Spleen (tissue), 11 donors: ENCODE measurements around the gene KLHDC4. TPM values are rescaled to one million over a fixed set of nuclear protein-coding genes. Genes with fewer than 3 reads are reported as not detected.

Experiments used
- DNase-seq: peaks from one replicate; pipeline ENCODE4 v3.0.0-alpha.2; 2020
- H3K27ac ChIP-seq, 8 donors: fragments of 200-600 bp; sonication (generic) in 7 of 8; 1 replicate in 4 of 8; 2 replicates in 4 of 8; pipeline versions ENCODE4 v1.5.0 to v1.8.0; 2016 to 2021; ENCODE audit warnings: inconsistent platforms in 4 of 8, mild to moderate bottlenecking in 4 of 8, moderate library complexity in 1 of 8
- H3K27me3 ChIP-seq, 7 donors: fragments of 200-600 bp; sonication (generic) in 6 of 7; replicated peaks in 1 of 7; 1 replicate in 4 of 7; 2 replicates in 3 of 7; pipeline versions ENCODE4 v1.5.0 to v1.8.0; 2016 to 2021; ENCODE audit warnings: inconsistent platforms in 3 of 7, mild to moderate bottlenecking in 1 of 7
- H3K36me3 ChIP-seq, 6 donors: fragments of 200-600 bp; sonication (generic) in 5 of 6; 1 replicate in 4 of 6; 2 replicates in 2 of 6; pipeline versions ENCODE4 v1.5.0 to v1.8.0; 2016 to 2021; ENCODE audit warnings: inconsistent platforms in 2 of 6
- H3K4me1 ChIP-seq, 6 donors: fragments of 200-600 bp; sonication (generic) in 5 of 6; 1 replicate in 3 of 6; 2 replicates in 3 of 6; pipeline versions ENCODE4 v1.5.0 to v1.8.0; 2016 to 2021; ENCODE audit warnings: inconsistent platforms in 3 of 6
- H3K4me3 ChIP-seq, 8 donors: fragments of 200-600 bp; sonication (generic) in 7 of 8; 1 replicate in 4 of 8; 2 replicates in 4 of 8; pipeline versions ENCODE4 v1.5.0 to v1.8.0; 2016 to 2021; ENCODE audit warnings: inconsistent platforms in 4 of 8, mild to moderate bottlenecking in 4 of 8, moderate library complexity in 2 of 8
- H3K9me3 ChIP-seq, 8 donors: fragments of 200-600 bp; sonication (generic) in 7 of 8; 1 replicate in 4 of 8; 2 replicates in 4 of 8; pipeline versions ENCODE4 v1.5.0 to v1.8.0; 2016 to 2021; ENCODE audit warnings: inconsistent platforms in 4 of 8
- CTCF ChIP-seq, 11 experiments: fragments of 200-600 bp in 7 of 11; fragments of 450-650 bp in 4 of 11; sonication (generic) in 4 of 11; IDR thresholded peaks in 8 of 11; conservative IDR thresholded peaks in 3 of 11; 1 replicate in 7 of 11; 2 replicates in 4 of 11; pipeline versions ENCODE4 v1.4.0 to v1.8.0; 2016 to 2021; ENCODE audit warnings: antibody characterized with exemption in 11 of 11, inconsistent platforms in 4 of 11, mild to moderate bottlenecking in 1 of 11
- POLR2A ChIP-seq, 3 donors: fragments of 450-650 bp; IDR thresholded peaks; one replicate each; pipeline ENCODE4 v1.5.1; 2017; ENCODE audit warnings: antibody characterized with exemption in 3 of 3, mild to moderate bottlenecking in 1 of 3
- POLR2AphosphoS5 ChIP-seq, 3 donors: sonication (generic); formaldehyde crosslinking; IDR thresholded peaks; one replicate each; pipeline ENCODE4 v1.5.1; 2017; ENCODE audit warnings: antibody characterized with exemption in 3 of 3
- WGBS, 5 donors: extraction: QIAGEN DNeasy Blood & Tissue Kit in 3 of 5; methylation state at CpG; one replicate each; pipeline versions ENCODE4 v1.1.5 to v1.1.7; 2013 to 2018; 5-methylcytosine and 5-hydroxymethylcytosine counted together
- intact Hi-C: fragments of 100-400 bp; cut with DNase I; formaldehyde crosslinking; loops from one replicate; pipeline ENCODE4 v1.15.0; 2023; ENCODE audit warnings: low total_unique reads
- polyA plus RNA-seq, 3 donors: library from polyadenylated mRNA; stranded (reverse); fragments of 200-250 nt; gene quantifications; one replicate each; pipeline ENCODE4 v1.2.1, GENCODE V29; 2013
- total RNA-seq, 7 donors: library from RNA; depleted of rRNA in 3 of 7; stranded (reverse); fragments of >200 nt in 3 of 7; fragmentation: NEBNext Ultra II Directional in 4 of 7; extraction: Animal tissue kit (Norgen Biotek cat#: 25700) in 4 of 7; gene quantifications; one replicate each; pipeline versions ENCODE4 v1.1.0 to v1.2.1, GENCODE V29; 2016 to 2021
- donor health status: healthy with polysubstance abuse.
- donor health status: DM: no; HTN: no; CAD: no; lungs with moderate emphysema.
- donor health status: DM: no; HTN: no; CAD: no.
- donor health status: Bipolar disorder and iron deficiency.
- donor health status: healthy.
- donor health status: DM: no; HTN: no; CAD: no.
- donor health status: DM: yes; HTN: yes; CAD: no.

KLHDC4 gene
- total and polyA plus RNA-seq, 10 donors, result 30.2 to 91.7 (median 56.7) TPM

GRCh38 chr16:87667946-87668345 lies 97.8 kb downstream of the KLHDC4 start:
- no peak overlapping the region for H3K4me3 ChIP-seq
- TF ChIP-seq POLR2A (IDR thresholded peaks at IDR 0.05) (no peak), POLR2AphosphoS5 (IDR thresholded peaks at IDR 0.05) (no peak), CTCF (IDR thresholded peaks at IDR 0.05 in 8 of 11, conservative IDR thresholded peaks at IDR 0.05 in 3 of 11) (no peak)
- H3K4me1 ChIP-seq, result peaks cover 0 to 5% (median 0%) of the 10 kb centered on the region in 6 donors
- H3K36me3 ChIP-seq, result no peaks in the 10 kb centered on the region
- intact Hi-C loops, result no loop called here
- DNase-seq, result no peak
- 89 to 93% (median 92%) methylated on average over 19 of the region's 19 CpGs for WGBS, 5 donors
- H3K9me3 ChIP-seq, result no peaks in the 10 kb centered on the region
- no peak overlapping the region for H3K27ac ChIP-seq
- H3K27me3 ChIP-seq, result peaks cover 0 to 59% (median 0%) of the 10 kb centered on the region in 7 donors

- no peak for DNase-seq
- Histone ChIP-seq H3K4me1 (peaks cover 0 to 5% (median 0%) of the 10 kb centered on the region in 6 donors), H3K4me3 (no peak overlapping the region), H3K27me3 (peaks cover 0 to 64% (median 0%) of the 10 kb centered on the region in 7 donors), H3K9me3 (no peaks in the 10 kb centered on the region), H3K27ac (no peak overlapping the region), H3K36me3 (no peaks in the 10 kb centered on the region)
- TF ChIP-seq POLR2A (IDR thresholded peaks at IDR 0.05) (no peak), POLR2AphosphoS5 (IDR thresholded peaks at IDR 0.05) (no peak), CTCF (IDR thresholded peaks at IDR 0.05 in 8 of 11, conservative IDR thresholded peaks at IDR 0.05 in 3 of 11) (no peak)
- 79 to 84% (median 83%) methylated on average over 7 of the region's 7 CpGs for WGBS, 5 donors
- intact Hi-C loops, result no loop called here
Measured at GRCh38 chr16:87667443-87667842, 98.3 kb downstream of the KLHDC4 start.

GRCh38 chr16:87666919-87667318 lies 98.9 kb downstream of the KLHDC4 start:
- 70 to 77% (median 74%) methylated on average over 13 to 16 of the region's 16 CpGs for whole genome bisulfite sequencing, 5 donors
- TF ChIP-seq CTCF (IDR thresholded peaks at IDR 0.05 in 8 of 11, conservative IDR thresholded peaks at IDR 0.05 in 3 of 11), result no peak
- TF ChIP-seq POLR2A (IDR thresholded peaks at IDR 0.05), result no peak
- no peak for TF ChIP-seq POLR2AphosphoS5 (IDR thresholded peaks at IDR 0.05)
- Histone ChIP-seq H3K4me1 (peaks cover 0 to 5% (median 0%) of the 10 kb centered on the region in 6 donors), H3K27ac (no peak overlapping the region), H3K27me3 (peaks cover 0 to 70% (median 1%) of the 10 kb centered on the region in 7 donors), H3K4me3 (no peak overlapping the region), H3K36me3 (no peaks in the 10 kb centered on the region), H3K9me3 (no peaks in the 10 kb centered on the region)
- intact Hi-C loops, result no loop called here
- DNase-seq, result no peak

GRCh38 chr16:87665193-87665592 lies 100.6 kb downstream of the KLHDC4 start:
- Histone ChIP-seq H3K36me3 (no peaks in the 10 kb centered on the region), H3K27ac (no peak overlapping the region), H3K9me3 (no peaks in the 10 kb centered on the region), H3K27me3 (peaks cover 0 to 84% (median 3%) of the 10 kb centered on the region in 7 donors), H3K4me3 (no peak overlapping the region), H3K4me1 (peaks cover 0 to 6% (median 0%) of the 10 kb centered on the region in 6 donors)
- TF ChIP-seq POLR2A (IDR thresholded peaks at IDR 0.05) (no peak), POLR2AphosphoS5 (IDR thresholded peaks at IDR 0.05) (no peak), CTCF (IDR thresholded peaks at IDR 0.05 in 8 of 11, conservative IDR thresholded peaks at IDR 0.05 in 3 of 11) (no peak)
- WGBS, 5 donors, result 82 to 92% (median 87%) methylated on average over 14 to 15 of the region's 15 CpGs
- intact Hi-C loops, result no loop called here
- no peak for DNase-seq
